ENCODE measurements around the gene BCAS3. TPM values are rescaled to one million over a fixed set of nuclear protein-coding genes. Genes with fewer than 3 reads are reported as not detected.
"Not testable (repeated sequence)": the region's sequence is repeated elsewhere in the genome, so short reads cannot be mapped to it uniquely, and the experiment has no call there.

Gene BCAS3
- total RNA-seq, 1 donor from 2014 or later, result 25.6 TPM

- no peak for DNase-seq (ENCODE audit: low spot score)
Measured at GRCh38 chr17:61420745-61421398, 743.2 kb downstream of the BCAS3 start.

GRCh38 chr17:61421460-61421859 is 743.8 kb downstream of the BCAS3 start:
- no peak for DNase-seq (ENCODE audit: low spot score)

GRCh38 chr17:61422116-61422799 is 744.6 kb downstream of the BCAS3 start:
- no peak for DNase-seq (ENCODE audit: low spot score)

- DNase-seq (ENCODE audit: low spot score), result no peak
Measured at GRCh38 chr17:61422869-61423268, 745.2 kb downstream of the BCAS3 start.

GRCh38 chr17:61423967-61424649 is 746.5 kb downstream of the BCAS3 start:
- DNase-seq (ENCODE audit: low spot score), result no peak

- DNase-seq (ENCODE audit: low spot score), result no peak
Measured at GRCh38 chr17:61425682-61426481, 748.2 kb downstream of the BCAS3 start.

- DNase-seq (ENCODE audit: low spot score), result no peak
Measured at GRCh38 chr17:61426482-61427304, 749.0 kb downstream of the BCAS3 start.

- DNase-seq (ENCODE audit: low spot score), result no peak
Measured at GRCh38 chr17:61427567-61427966, 749.9 kb downstream of the BCAS3 start.

- no peak for DNase-seq (ENCODE audit: low spot score)
Measured at GRCh38 chr17:61429274-61429673, 751.6 kb downstream of the BCAS3 start.

GRCh38 chr17:61429831-61430230 is 752.2 kb downstream of the BCAS3 start:
- not testable (repeated sequence) for DNase-seq (ENCODE audit: low spot score)

- DNase-seq (ENCODE audit: low spot score), result no peak
Measured at GRCh38 chr17:61431594-61432311, 754.1 kb downstream of the BCAS3 start.

- DNase-seq (ENCODE audit: low spot score), result no peak
Measured at GRCh38 chr17:61436273-61436672, 758.6 kb downstream of the BCAS3 start.

GRCh38 chr17:61436995-61437704 is 759.5 kb downstream of the BCAS3 start:
- DNase-seq (ENCODE audit: low spot score), result no peak

- no peak for DNase-seq (ENCODE audit: low spot score)
Measured at GRCh38 chr17:61440697-61441096, 763.0 kb downstream of the BCAS3 start.

- DNase-seq (ENCODE audit: low spot score), result not testable (repeated sequence)
Measured at GRCh38 chr17:61441507-61441906, 763.9 kb downstream of the BCAS3 start.

GRCh38 chr17:61442136-61442775 is 764.6 kb downstream of the BCAS3 start:
- DNase-seq (ENCODE audit: low spot score), result no peak
